Skeletal muscle tissue (tissue), 4 donors: ENCODE data around the gene HSF2BP. TPM values are rescaled to one million over a fixed set of nuclear protein-coding genes. Genes with fewer than 3 reads are reported as not detected.
"Not testable (repeated sequence)": the region's sequence is repeated elsewhere in the genome, so short reads cannot be mapped to it uniquely, and the experiment has no call there.

Experiments
- H3K27ac ChIP-seq: one replicate; pipeline ENCODE4 v1.7.0; 2013; ENCODE audit warnings: mild to moderate bottlenecking, low read depth, low read length, inconsistent platforms
- H3K27me3 ChIP-seq, 3 donors: one replicate each; pipeline ENCODE4 v1.7.0; 2013; ENCODE audit warnings: low read length in 3 of 3; ENCODE audit not compliant: control insufficient read depth in 3 of 3, insufficient read depth in 3 of 3
- H3K36me3 ChIP-seq, 3 donors: one replicate each; pipeline ENCODE4 v1.7.0; 2013; ENCODE audit warnings: low read length in 3 of 3; ENCODE audit not compliant: control insufficient read depth in 3 of 3, insufficient read depth in 3 of 3
- H3K4me1 ChIP-seq, 3 donors: one replicate each; pipeline ENCODE4 v1.7.0; 2013; ENCODE audit warnings: low read length in 3 of 3, mild to moderate bottlenecking in 3 of 3; ENCODE audit not compliant: control insufficient read depth in 3 of 3, insufficient read depth in 3 of 3
- H3K4me3 ChIP-seq, 3 donors: one replicate each; pipeline ENCODE4 v1.7.0; 2013; ENCODE audit warnings: low read length in 3 of 3
- H3K9ac ChIP-seq, 3 donors: one replicate each; pipeline ENCODE4 v1.7.0; 2013; ENCODE audit warnings: low read length in 3 of 3, mild to moderate bottlenecking in 3 of 3, moderate library complexity in 2 of 3, low read depth in 1 of 3
- H3K9me3 ChIP-seq, 3 donors: one replicate each; pipeline ENCODE4 v1.7.0; 2013; ENCODE audit warnings: low read length in 3 of 3; ENCODE audit not compliant: control insufficient read depth in 3 of 3
- total RNA-seq: library from RNA; depleted of rRNA; stranded (reverse); fragments of >200 nt; gene quantifications from one replicate; pipeline ENCODE4 v1.2.3, GENCODE V29; 2014
- donor health status: Osteomylitis.

Gene HSF2BP
- total RNA-seq, 1 donor from 2014 or later = 1.6 TPM

DNA sequence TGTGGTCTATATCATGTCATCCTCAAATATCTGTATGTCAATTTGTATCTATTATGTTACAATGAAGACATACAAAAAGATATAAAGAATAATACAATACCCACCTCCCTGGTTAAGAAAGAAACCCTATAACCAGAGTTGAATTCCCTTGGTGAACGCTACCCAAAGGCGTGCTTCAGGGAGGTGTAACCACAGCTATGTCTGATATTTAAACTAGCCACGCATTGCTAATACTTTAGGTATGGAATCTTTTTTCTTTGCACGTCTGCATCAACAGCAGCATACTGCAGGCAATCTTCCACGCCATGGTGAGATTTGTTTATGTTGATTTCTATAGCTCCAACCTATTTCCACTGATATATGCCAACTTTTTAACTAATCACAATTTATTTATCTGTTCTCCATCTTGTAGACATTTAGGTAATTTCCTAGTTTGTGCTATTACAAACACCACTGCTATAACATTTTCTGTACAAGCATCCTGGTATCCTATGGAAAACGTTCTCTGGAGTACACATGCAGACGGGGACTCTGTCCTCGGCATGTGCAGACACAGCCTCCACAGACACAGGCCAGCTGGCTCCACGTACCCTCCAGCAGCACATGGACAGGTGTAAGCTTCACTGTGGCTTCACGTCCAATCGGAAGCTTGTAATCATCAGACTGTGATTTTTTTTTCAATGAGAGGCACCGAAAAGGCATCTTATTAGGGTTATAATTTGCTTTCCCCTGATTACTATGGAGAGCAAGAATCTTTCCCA is 58.5 kb downstream of the HSF2BP start:
- Histone ChIP-seq H3K27me3 (no peaks in the 10 kb centered on the region), H3K9ac (no peak overlapping the region), H3K4me3 (no peak overlapping the region), H3K4me1 (peaks cover 14 to 29% (median 26%) of the 10 kb centered on the region in 3 donors), H3K9me3 (no peaks in the 10 kb centered on the region), H3K36me3 (no peaks in the 10 kb centered on the region), H3K27ac (no peak overlapping the region)

- H3K4me3 ChIP-seq = no peak overlapping the region
Measured at GRCh38 chr21:43599728-43600127, 59.6 kb downstream of the HSF2BP start.

GRCh38 chr21:43598416-43599120 is 60.7 kb downstream of the HSF2BP start:
- Histone ChIP-seq H3K4me1 (peaks cover 11 to 15% (median 14%) of the 10 kb centered on the region in 3 donors), H3K4me3 (no peak overlapping the region), H3K36me3 (no peaks in the 10 kb centered on the region), H3K9me3 (no peaks in the 10 kb centered on the region), H3K9ac (no peak overlapping the region), H3K27me3 (no peaks in the 10 kb centered on the region), H3K27ac (no peak overlapping the region)

More at GRCh38 chr21:43599728-43600127, 59.6 kb downstream of the HSF2BP start:
- Histone ChIP-seq H3K27ac (no peak overlapping the region), H3K9ac (no peak overlapping the region), H3K4me1 (peaks cover 14 to 26% (median 26%) of the 10 kb centered on the region in 3 donors), H3K27me3 (no peaks in the 10 kb centered on the region), H3K9me3 (no peaks in the 10 kb centered on the region), H3K36me3 (no peaks in the 10 kb centered on the region)

DNA sequence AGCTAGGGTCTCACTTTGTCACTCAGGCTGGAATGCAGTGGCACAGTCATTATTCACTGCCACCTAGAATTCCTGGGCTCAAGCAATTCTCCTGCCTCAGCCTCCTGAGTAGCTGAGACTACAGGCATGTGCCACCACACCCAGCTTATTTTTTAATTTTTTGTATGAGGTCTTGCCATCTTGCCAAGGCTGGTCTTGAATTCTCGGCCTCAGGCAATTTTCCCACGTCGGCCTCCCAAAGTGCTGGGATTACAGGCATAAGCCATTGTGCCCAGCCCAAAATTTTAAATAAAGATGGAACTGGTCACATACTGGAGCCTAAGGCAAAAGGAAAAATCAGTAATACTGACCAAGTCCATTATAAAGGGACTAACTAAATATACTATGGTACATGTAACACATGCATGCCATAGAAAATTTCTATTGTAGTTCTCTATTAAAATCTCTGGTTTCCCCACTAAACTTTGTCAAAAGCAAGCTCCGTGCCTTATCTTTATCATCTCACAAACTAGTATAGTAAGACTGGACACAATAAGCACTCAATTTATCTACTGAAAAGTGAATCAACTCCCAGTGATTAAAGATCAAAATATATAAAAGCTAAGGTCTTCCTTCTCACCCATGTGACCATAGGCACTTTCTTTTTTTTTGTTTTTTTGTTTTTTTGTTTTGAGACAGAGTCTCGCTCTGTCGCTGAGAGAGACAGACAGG is 61.6 kb downstream of the HSF2BP start:
- Histone ChIP-seq H3K27me3 (no peaks in the 10 kb centered on the region), H3K9ac (no peak overlapping the region), H3K27ac (no peak overlapping the region), H3K9me3 (no peaks in the 10 kb centered on the region), H3K36me3 (no peaks in the 10 kb centered on the region), H3K4me1 (peaks cover 3 to 6% (median 5%) of the 10 kb centered on the region in 3 donors), H3K4me3 (no peak overlapping the region)

DNA sequence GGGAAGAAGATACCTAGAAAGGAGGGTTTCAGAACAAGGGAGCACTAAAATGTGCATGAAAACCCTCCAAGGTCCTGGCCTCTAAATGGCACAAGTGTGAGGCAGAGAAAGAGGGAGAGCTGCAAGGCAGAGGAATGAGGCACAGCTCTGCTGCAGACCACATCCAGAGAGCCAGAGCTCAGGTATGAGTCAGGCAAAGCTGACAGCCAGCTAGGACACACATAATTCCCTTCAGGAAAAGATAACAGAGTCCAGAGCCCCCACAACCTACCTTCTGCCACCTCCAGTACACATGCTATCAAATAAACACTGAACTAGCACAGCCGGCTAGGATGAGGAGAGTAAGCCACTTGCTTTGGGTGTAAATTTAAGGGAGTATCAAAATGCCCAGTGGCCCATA is 62.2 kb downstream of the HSF2BP start:
- H3K4me3 ChIP-seq = no peak overlapping the region
- no peaks in the 10 kb centered on the region for H3K36me3 ChIP-seq
- no peaks in the 10 kb centered on the region for H3K4me1 ChIP-seq
- H3K27me3 ChIP-seq = no peaks in the 10 kb centered on the region
- H3K9me3 ChIP-seq = no peaks in the 10 kb centered on the region
- H3K9ac ChIP-seq = no peak overlapping the region
- H3K27ac ChIP-seq = no peak overlapping the region

- Histone ChIP-seq H3K9me3 (no peaks in the 10 kb centered on the region), H3K27ac (no peak overlapping the region), H3K4me3 (no peak overlapping the region), H3K4me1 (no peaks in the 10 kb centered on the region), H3K27me3 (no peaks in the 10 kb centered on the region), H3K9ac (no peak overlapping the region), H3K36me3 (no peaks in the 10 kb centered on the region)
Measured at GRCh38 chr21:43596616-43597015, 62.7 kb downstream of the HSF2BP start.

DNA sequence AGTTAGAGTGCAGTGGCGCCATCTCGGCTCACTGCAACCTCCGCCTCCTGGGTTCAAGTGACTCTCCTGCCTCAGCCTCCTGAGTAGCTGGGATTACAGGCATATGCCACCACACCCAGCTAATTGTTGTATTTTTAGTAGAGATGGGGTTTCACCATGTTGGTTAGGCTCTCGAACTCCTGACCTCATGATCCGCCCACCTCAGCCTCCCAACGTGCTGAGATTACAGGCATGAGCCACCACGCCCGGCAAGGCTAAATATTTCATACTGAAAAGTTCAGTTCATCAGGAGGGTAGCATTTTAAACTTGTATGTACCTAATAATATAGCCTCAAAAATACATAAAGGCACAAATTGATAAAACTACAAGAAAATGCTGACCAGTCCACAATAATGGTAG is 63.5 kb downstream of the HSF2BP start:
- not testable (repeated sequence) for H3K9me3 ChIP-seq, H3K4me1 ChIP-seq, H3K27me3 ChIP-seq, H3K36me3 ChIP-seq, H3K9ac ChIP-seq, H3K4me3 ChIP-seq, H3K27ac ChIP-seq

DNA sequence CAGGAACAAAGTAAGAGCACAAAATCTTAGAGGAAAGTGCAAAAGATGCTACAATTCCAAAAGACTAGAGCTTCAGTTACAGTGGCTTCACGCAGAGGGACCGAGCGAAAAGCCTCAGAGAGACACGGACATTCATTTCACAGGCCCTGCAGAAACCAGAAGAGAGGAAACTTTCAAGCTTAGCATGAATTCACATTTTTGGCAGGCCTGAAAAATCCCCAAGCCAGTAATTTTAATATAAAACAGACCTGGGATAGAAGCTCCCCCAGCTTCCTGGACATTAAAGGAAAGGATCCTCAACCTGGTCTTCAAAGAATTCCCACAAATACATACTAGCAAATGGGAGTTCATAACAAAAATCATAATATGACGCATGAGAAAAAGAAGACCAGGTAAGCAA is 66.2 kb downstream of the HSF2BP start:
- Histone ChIP-seq H3K36me3 (no peaks in the 10 kb centered on the region), H3K9ac (no peak overlapping the region), H3K4me1 (no peaks in the 10 kb centered on the region), H3K27me3 (no peaks in the 10 kb centered on the region), H3K4me3 (no peak overlapping the region), H3K9me3 (no peaks in the 10 kb centered on the region), H3K27ac (no peak overlapping the region)

DNA sequence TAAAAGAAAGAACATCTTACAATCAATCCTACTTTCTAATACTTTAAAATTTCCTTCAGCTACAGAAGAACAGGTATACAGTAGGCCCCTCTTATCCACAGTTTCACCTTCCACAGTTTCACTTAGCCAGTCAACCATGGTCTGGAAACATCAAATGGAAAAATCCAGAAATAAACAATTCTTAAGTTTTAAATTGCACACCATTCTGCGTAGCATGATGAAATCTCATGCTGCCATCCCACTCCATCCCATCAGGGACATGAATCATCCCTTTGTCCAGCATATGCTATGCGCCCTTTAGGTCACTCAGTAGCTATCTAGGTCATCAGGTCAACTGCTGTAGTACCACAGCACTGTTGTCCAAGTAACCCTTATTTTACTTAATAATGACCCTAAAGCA is 67.7 kb downstream of the HSF2BP start:
- Histone ChIP-seq H3K36me3 (no peaks in the 10 kb centered on the region), H3K27ac (no peak overlapping the region), H3K27me3 (no peaks in the 10 kb centered on the region), H3K4me1 (no peaks in the 10 kb centered on the region), H3K4me3 (no peak overlapping the region), H3K9me3 (no peaks in the 10 kb centered on the region), H3K9ac (no peak overlapping the region)

- H3K27ac ChIP-seq = no peak overlapping the region
- H3K9ac ChIP-seq = no peak overlapping the region
- no peak overlapping the region for H3K4me3 ChIP-seq
- no peaks in the 10 kb centered on the region for H3K36me3 ChIP-seq
- H3K9me3 ChIP-seq = no peaks in the 10 kb centered on the region
- H3K27me3 ChIP-seq = no peaks in the 10 kb centered on the region
- peaks cover 3 to 13% (median 10%) of the 10 kb centered on the region in 3 donors for H3K4me1 ChIP-seq
Measured at GRCh38 chr21:43590194-43590593, 69.1 kb downstream of the HSF2BP start.
